Activated naive CD4-positive, alpha-beta T cell treated with anti-CD3 and anti-CD28 coated beads, Interleukin-2, amount 10 ng/mL, durations not matched to agents 7 days and 5 days (primary cell): ENCODE measurements around the gene MED25.

ENCODE experiments used
- CTCF ChIA-PET: fragments of 350-600 bp; sonication (Branson Sonifier 250); formaldehyde crosslinking; loops from one replicate; lab custom pipeline; 2021; ENCODE audit warnings: antibody characterized with exemption; lab: Charles Lee
- DNase-seq: peaks from one replicate; pipeline ENCODE4 v3.0.0-alpha.2; 2020
- H3K27ac Mint-ChIP-seq: one replicate; pipeline ENCODE4 v1.8.0; 2021; ENCODE audit warnings: mild to moderate bottlenecking, moderate library complexity, mixed read lengths
- H3K27me3 Mint-ChIP-seq: one replicate; pipeline ENCODE4 v1.8.0; 2021; ENCODE audit warnings: mild to moderate bottlenecking, mixed read lengths
- H3K36me3 Mint-ChIP-seq: one replicate; pipeline ENCODE4 v1.8.0; 2021; ENCODE audit warnings: mixed read lengths
- H3K4me1 Mint-ChIP-seq: one replicate; pipeline ENCODE4 v1.8.0; 2021; ENCODE audit warnings: mixed read lengths
- H3K4me3 Mint-ChIP-seq: one replicate; pipeline ENCODE4 v1.8.0; 2021; ENCODE audit warnings: mild to moderate bottlenecking, moderate library complexity, mixed read lengths
- H3K9me3 Mint-ChIP-seq: one replicate; pipeline ENCODE4 v1.8.0; 2021; ENCODE audit warnings: mixed read lengths

Gene MED25

GRCh38 chr19:49837009-49837310 is 18.9 kb downstream of the MED25 start:
- H3K27ac Mint-ChIP-seq: no peak overlapping the region
- peaks cover 44% of the 10 kb centered on the region for H3K36me3 Mint-ChIP-seq
- no peak for DNase-seq
- no peaks in the 10 kb centered on the region for H3K27me3 Mint-ChIP-seq
- CTCF ChIA-PET: no interaction called here
- no peak overlapping the region for H3K4me3 Mint-ChIP-seq
- H3K9me3 Mint-ChIP-seq: no peaks in the 10 kb centered on the region
- H3K4me1 Mint-ChIP-seq: peaks cover 11% of the 10 kb centered on the region

- peaks cover 41% of the 10 kb centered on the region for H3K36me3 Mint-ChIP-seq
- no peaks in the 10 kb centered on the region for H3K9me3 Mint-ChIP-seq
- H3K4me3 Mint-ChIP-seq: no peak overlapping the region
- no peak overlapping the region for H3K27ac Mint-ChIP-seq
- H3K4me1 Mint-ChIP-seq: peaks cover 6% of the 10 kb centered on the region
- no peaks in the 10 kb centered on the region for H3K27me3 Mint-ChIP-seq
- CTCF ChIA-PET: no interaction called here
- no peak for DNase-seq
Observed at GRCh38 chr19:49837425-49837824, 19.3 kb downstream of the MED25 start.

DNA sequence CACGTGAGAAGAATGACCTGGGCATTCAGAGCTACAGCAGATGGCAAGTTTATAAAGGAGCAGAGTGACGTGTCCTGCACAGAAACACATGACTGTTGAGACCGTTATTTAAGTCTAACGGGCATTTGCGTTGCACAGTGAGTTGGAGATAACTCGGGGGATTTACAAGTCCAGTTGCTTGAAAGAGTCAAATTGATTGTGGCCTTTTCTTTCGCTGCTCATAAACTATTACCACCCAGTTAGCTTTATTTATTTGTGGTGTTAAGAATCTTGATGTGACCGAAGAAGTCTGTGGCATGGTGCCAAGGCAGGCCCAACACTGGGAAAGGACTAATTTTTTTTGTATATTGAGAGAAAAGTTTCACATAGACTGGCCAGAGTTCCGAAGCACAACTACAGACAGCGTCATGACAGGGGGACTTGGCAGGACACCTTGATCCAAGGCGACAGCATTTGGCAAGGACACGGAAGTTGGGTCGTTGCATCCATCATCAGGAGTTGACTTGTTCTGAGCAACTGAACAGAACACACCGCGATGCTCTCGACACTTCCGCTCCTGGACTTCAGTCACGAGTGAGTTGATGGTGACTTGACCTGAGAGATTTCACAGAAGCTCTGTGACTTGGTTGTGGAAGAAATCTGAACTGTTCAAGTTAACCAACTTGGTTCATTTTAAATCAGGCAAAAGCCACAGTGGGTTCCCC is 20.9 kb downstream of the MED25 start:
- Mint-ChIP-seq H3K4me3 (no peak overlapping the region), H3K4me1 (no peaks in the 10 kb centered on the region), H3K27me3 (no peaks in the 10 kb centered on the region), H3K36me3 (peaks cover 33% of the 10 kb centered on the region), H3K27ac (no peak overlapping the region), H3K9me3 (no peaks in the 10 kb centered on the region)
- DNase-seq: no peak
- CTCF ChIA-PET: no interaction called here

DNA sequence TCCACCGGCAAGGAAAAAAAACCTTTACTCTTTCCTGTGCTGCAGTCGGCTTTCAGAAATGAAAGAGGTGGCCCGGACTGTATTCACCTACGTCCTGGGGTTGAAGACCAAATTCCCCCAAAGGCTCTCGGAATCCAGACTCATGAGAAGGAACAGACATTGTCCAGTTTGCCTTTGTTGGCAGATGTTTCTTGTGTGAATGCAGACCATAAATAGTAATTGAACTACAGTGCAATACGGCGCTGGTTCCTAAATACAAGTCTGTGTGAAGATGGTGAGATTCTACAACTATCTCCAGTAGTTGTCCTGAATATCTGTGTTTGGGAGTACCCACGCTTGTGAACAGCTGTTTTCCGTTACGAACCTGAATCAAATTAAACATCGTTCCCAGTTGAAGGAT is 21.6 kb downstream of the MED25 start:
- H3K4me3 Mint-ChIP-seq: no peak overlapping the region
- H3K4me1 Mint-ChIP-seq: no peaks in the 10 kb centered on the region
- DNase-seq: no peak
- H3K36me3 Mint-ChIP-seq: peaks cover 31% of the 10 kb centered on the region
- H3K27ac Mint-ChIP-seq: no peak overlapping the region
- H3K27me3 Mint-ChIP-seq: no peaks in the 10 kb centered on the region
- CTCF ChIA-PET: no interaction called here
- H3K9me3 Mint-ChIP-seq: no peaks in the 10 kb centered on the region

GRCh38 chr19:49840321-49840720 is 22.2 kb downstream of the MED25 start:
- CTCF ChIA-PET: no interaction called here
- H3K27ac Mint-ChIP-seq: no peak overlapping the region
- no peaks in the 10 kb centered on the region for H3K27me3 Mint-ChIP-seq
- H3K36me3 Mint-ChIP-seq: peaks cover 26% of the 10 kb centered on the region
- no peaks in the 10 kb centered on the region for H3K4me1 Mint-ChIP-seq
- no peaks in the 10 kb centered on the region for H3K9me3 Mint-ChIP-seq
- no peak for DNase-seq
- H3K4me3 Mint-ChIP-seq: no peak overlapping the region

DNA sequence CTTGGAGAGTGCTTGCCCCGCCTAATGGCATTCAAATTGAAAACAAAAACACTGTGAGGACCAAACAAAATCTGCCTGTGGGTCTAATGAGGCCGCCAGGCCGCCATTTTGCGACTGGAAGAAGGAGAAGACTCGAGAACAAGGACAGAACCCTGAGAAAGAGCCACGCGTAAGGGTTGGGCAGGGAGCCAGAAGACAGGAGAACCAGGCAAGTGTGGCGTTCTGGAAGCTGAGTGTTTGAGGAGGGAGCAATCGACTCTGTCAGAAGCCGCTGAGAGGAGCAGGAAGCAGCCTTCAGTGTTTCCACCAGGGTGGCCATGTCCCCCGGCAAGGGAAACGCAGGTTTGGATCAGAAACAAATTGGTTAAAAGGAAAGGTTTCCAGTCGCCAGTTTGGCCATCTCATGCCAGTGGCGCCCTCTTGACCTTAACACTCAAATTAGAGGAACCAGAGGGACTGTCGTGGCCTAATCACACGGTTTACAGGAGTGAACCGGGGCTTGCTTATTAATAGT is 22.7 kb downstream of the MED25 start:
- no peak overlapping the region for H3K4me3 Mint-ChIP-seq
- CTCF ChIA-PET: no interaction called here
- no peaks in the 10 kb centered on the region for H3K9me3 Mint-ChIP-seq
- H3K4me1 Mint-ChIP-seq: no peaks in the 10 kb centered on the region
- H3K27ac Mint-ChIP-seq: no peak overlapping the region
- H3K36me3 Mint-ChIP-seq: peaks cover 26% of the 10 kb centered on the region
- peaks cover 2% of the 10 kb centered on the region for H3K27me3 Mint-ChIP-seq
- DNase-seq: no peak

- Mint-ChIP-seq H3K27me3 (peaks cover 4% of the 10 kb centered on the region), H3K4me1 (peaks cover 9% of the 10 kb centered on the region), H3K27ac (no peak overlapping the region), H3K9me3 (no peaks in the 10 kb centered on the region), H3K4me3 (no peak overlapping the region), H3K36me3 (peaks cover 17% of the 10 kb centered on the region)
- CTCF ChIA-PET: no interaction called here
- DNase-seq: no peak
Observed at GRCh38 chr19:49843265-49843664, 25.2 kb downstream of the MED25 start.

- CTCF ChIA-PET: interaction anchor here (0.7 kb wide), 1 partner anchor 49 kb away, joined by 3 read pairs; no protein-coding TSS in a partner anchor
- H3K27ac Mint-ChIP-seq: no peak overlapping the region
Observed at GRCh38 chr19:49844138-49845095, 26.3 kb downstream of the MED25 start.

GRCh38 chr19:49845414-49845813 is 27.3 kb downstream of the MED25 start:
- no peak for DNase-seq
- peaks cover 27% of the 10 kb centered on the region for H3K4me1 Mint-ChIP-seq
- H3K36me3 Mint-ChIP-seq: peaks cover 8% of the 10 kb centered on the region
- CTCF ChIA-PET: interaction anchor here (0.7 kb wide), 1 partner anchor 48 kb away, joined by 3 read pairs; no protein-coding TSS in a partner anchor
- H3K9me3 Mint-ChIP-seq: peaks cover 3% of the 10 kb centered on the region
- no peak overlapping the region for H3K27ac Mint-ChIP-seq
- H3K27me3 Mint-ChIP-seq: peaks cover 4% of the 10 kb centered on the region
- H3K4me3 Mint-ChIP-seq: no peak overlapping the region

More at GRCh38 chr19:49844138-49845095, 26.3 kb downstream of the MED25 start:
- peaks cover 20% of the 10 kb centered on the region for H3K4me1 Mint-ChIP-seq
- peaks cover 11% of the 10 kb centered on the region for H3K36me3 Mint-ChIP-seq
- DNase-seq: no peak
- H3K27me3 Mint-ChIP-seq: peaks cover 4% of the 10 kb centered on the region
- H3K9me3 Mint-ChIP-seq: peaks cover 3% of the 10 kb centered on the region
- H3K4me3 Mint-ChIP-seq: no peak overlapping the region

GRCh38 chr19:49846408-49846807 is 28.3 kb downstream of the MED25 start:
- Mint-ChIP-seq H3K9me3 (peaks cover 3% of the 10 kb centered on the region), H3K4me1 (peaks cover 27% of the 10 kb centered on the region), H3K27ac (no peak overlapping the region), H3K36me3 (peaks cover 4% of the 10 kb centered on the region), H3K4me3 (no peak overlapping the region), H3K27me3 (peaks cover 4% of the 10 kb centered on the region)
- no peak for DNase-seq
- CTCF ChIA-PET: no interaction called here

GRCh38 chr19:49847731-49848696 is 29.9 kb downstream of the MED25 start:
- peaks cover 3% of the 10 kb centered on the region for H3K9me3 Mint-ChIP-seq
- peak overlapping the region; percentile 60 for H3K4me3 Mint-ChIP-seq
- peaks cover 17% of the 10 kb centered on the region for H3K27me3 Mint-ChIP-seq
- H3K36me3 Mint-ChIP-seq: peaks cover 10% of the 10 kb centered on the region
- DNase-seq: peak; percentile 38
- CTCF ChIA-PET: interaction anchor here (1.2 kb wide), 2 partner anchors 71 to 130 kb away, joined by 3 to 4 read pairs; no protein-coding TSS in a partner anchor
- peak overlapping the region; percentile 0 for H3K27ac Mint-ChIP-seq
- H3K4me1 Mint-ChIP-seq: peaks cover 38% of the 10 kb centered on the region

DNA sequence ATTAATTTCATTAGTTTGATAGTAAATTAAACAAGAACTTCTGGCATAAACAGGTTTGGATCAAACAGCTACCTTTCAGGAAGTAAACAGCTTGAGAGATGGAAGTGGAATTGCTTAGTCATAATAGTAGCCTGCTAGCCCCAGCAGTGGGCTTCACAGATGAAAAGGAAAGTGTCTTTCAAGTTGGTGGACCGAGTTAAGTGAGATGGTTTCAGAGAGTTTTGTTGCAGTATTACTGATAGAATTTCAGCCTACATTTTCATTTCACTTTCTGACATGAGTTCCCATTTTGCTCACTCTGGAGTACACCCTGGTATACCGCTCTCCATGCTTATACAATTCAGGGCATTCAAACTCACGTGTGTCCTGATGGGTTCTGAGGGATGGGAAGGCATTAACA is 30.8 kb downstream of the MED25 start:
- peaks cover 40% of the 10 kb centered on the region for H3K4me1 Mint-ChIP-seq
- H3K4me3 Mint-ChIP-seq: peak overlapping the region; percentile 60
- CTCF ChIA-PET: interaction anchor here (1.2 kb wide), 1 partner anchor 131 kb away, joined by 3 read pairs; no protein-coding TSS in a partner anchor
- peak overlapping the region; percentile 77 for H3K27ac Mint-ChIP-seq
- H3K36me3 Mint-ChIP-seq: peaks cover 11% of the 10 kb centered on the region
- DNase-seq: no peak
- H3K27me3 Mint-ChIP-seq: peaks cover 22% of the 10 kb centered on the region
- peaks cover 3% of the 10 kb centered on the region for H3K9me3 Mint-ChIP-seq

- peak overlapping the region; percentile 77 for H3K27ac Mint-ChIP-seq
- peak overlapping the region; percentile 90 for H3K4me3 Mint-ChIP-seq
- H3K36me3 Mint-ChIP-seq: peaks cover 11% of the 10 kb centered on the region
- CTCF ChIA-PET: interaction anchor here (0.9 to 1.4 kb wide), 3 partner anchors 14 to 132 kb away, joined by 3 read pairs; no protein-coding TSS in a partner anchor
- peaks cover 3% of the 10 kb centered on the region for H3K9me3 Mint-ChIP-seq
- peaks cover 40% of the 10 kb centered on the region for H3K4me1 Mint-ChIP-seq
- no peak for DNase-seq
- peaks cover 22% of the 10 kb centered on the region for H3K27me3 Mint-ChIP-seq
Observed at GRCh38 chr19:49849433-49850220, 31.5 kb downstream of the MED25 start.
